Measurements from ENCODE around the gene PCGF3.
"Not testable (repeated sequence)": the region's sequence is repeated elsewhere in the genome, so short reads cannot be mapped to it uniquely, and the experiment has no call there.

The PCGF3 gene

DNA sequence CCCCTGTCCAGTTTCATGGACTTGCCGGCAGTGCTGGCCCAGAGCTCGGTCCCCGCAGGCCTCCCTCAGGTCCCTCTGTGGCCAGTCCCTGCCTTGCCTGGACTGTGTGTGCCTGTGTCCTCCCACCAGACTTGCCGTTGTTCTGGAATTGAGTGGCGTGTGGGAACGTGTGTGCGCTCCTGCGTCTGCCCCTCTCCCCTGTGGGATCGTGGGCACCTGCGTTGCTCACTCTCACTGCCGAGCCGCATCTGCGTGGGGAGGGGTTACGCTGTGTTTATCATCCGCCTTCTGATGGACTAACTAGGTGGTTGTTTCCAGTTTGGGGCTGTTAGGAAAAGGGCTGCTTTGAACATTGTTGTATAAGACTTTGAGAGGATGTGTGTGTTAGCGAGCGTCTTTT lies 21.2 kb downstream of the PCGF3 start:
- DNase-seq = no peak

- DNase-seq = no peak
Measured at GRCh38 chr4:727576-727975, 21.9 kb downstream of the PCGF3 start.

GRCh38 chr4:729336-730315 lies 24.0 kb downstream of the PCGF3 start:
- DNase-seq = no peak

DNA sequence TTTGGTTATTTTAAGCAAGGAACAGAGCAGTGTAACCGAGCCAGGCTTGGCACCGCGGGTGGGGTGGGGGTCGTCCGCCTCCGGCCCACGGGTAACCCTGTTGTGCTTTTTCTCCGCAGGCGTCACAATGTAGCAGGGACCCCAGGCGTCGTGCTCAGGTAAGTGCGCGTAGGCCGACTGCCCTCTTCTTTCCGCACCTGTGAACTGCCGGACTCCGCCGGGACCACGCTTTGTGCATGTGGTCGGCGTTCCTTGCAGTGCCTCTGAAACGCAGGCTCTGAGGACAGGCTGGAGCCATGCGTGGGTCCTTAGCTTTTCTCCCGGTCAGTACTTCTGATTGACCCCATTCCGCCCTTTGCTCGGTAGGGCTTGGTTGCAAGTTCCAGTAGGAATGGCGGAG lies 24.9 kb downstream of the PCGF3 start:
- no peak for DNase-seq

- not testable (repeated sequence) for DNase-seq
Measured at GRCh38 chr4:730946-731904, 25.6 kb downstream of the PCGF3 start.

DNA sequence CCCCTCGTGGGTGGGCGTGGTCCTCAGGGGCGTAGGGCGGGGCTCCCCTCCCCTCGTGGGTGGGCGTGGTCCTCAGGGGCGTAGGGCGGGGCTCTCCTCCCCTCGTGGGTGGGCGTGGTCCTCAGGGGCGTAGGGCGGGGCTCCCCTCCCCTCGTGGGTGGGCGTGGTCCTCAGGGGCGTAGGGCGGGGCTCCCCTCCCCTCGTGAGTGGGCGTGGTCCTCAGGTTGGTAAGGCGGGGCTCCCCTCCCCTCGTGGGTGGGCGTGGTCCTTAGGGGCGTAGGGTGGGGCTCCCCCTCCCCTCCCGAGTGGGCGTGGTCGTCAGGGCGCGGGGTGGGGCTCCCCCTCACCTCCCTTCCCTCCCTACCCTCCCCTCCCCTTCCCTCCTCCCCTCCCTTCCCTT lies 26.3 kb downstream of the PCGF3 start:
- DNase-seq = not testable (repeated sequence)

DNA sequence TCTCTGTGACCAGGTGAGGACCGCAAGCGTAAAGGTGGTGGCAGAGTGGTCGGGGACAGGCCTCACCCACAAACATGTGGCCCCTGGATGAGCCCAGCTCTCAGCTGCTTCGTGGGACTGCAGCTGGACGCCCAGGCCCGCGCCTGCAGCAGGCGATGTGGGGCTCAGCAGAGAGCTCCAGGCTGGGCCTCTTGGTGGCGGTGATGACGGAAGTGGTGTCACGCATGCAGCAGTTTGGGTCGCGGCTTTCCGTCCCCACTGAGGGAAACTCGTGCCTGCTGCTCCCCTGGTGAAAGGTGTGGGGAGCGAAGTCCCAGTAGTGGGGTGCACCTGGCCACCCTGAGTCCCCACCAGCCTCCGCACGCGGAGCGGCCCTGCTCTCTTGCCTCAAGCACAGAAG lies 26.9 kb downstream of the PCGF3 start:
- DNase-seq = no peak

- DNase-seq = no peak
Measured at GRCh38 chr4:732911-733630, 27.4 kb downstream of the PCGF3 start.

GRCh38 chr4:733631-733980 lies 28.0 kb downstream of the PCGF3 start:
- no peak for DNase-seq

GRCh38 chr4:734075-734474 lies 28.4 kb downstream of the PCGF3 start:
- no peak for DNase-seq

- DNase-seq = no peak
Measured at GRCh38 chr4:734951-735350, 29.3 kb downstream of the PCGF3 start.

- no peak for DNase-seq
Measured at GRCh38 chr4:735583-735982, 30.0 kb downstream of the PCGF3 start.

- DNase-seq = not testable (repeated sequence)
Measured at GRCh38 chr4:736561-736960, 30.9 kb downstream of the PCGF3 start.

GRCh38 chr4:738781-739280 lies 33.2 kb downstream of the PCGF3 start:
- DNase-seq = no peak

GRCh38 chr4:739569-739968 lies 33.9 kb downstream of the PCGF3 start:
- no peak for DNase-seq

- DNase-seq = no peak
Measured at GRCh38 chr4:740011-740410, 34.4 kb downstream of the PCGF3 start.

GRCh38 chr4:740656-741282 lies 35.1 kb downstream of the PCGF3 start:
- no peak for DNase-seq

DNA sequence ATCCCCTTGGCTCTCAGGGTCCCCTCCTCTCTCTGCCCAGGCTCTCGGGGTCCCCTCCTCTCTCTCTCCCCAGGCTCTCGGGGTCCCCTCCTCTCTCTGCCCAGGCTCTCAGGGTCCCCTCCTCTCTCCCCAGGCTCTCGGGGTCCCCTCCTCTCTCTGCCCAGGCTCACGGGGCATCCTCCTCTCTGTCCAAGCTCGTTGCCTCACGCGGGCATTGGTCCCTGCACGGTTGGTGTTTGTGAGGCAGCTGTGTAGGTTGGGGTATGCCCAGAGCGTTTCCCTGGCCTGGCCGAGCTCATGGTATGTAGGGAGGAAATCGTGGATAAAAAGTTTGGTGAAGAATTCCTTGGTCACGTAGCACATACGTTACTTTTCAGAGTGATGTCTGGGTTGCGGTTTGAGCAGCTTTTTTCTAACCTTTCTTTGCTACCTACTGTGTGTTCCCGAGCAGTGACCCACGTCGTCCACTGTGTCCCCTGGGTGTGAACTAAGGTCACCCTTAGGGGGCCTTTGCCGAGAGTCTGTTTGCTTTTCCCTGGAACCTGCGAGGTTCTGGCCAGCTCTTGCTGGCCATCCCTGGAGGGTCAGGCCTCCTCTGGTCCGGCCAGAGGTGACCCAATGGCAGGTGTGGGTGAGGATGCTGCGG lies 36.6 kb downstream of the PCGF3 start:
- DNase-seq = no peak

GRCh38 chr4:742742-743311 lies 37.2 kb downstream of the PCGF3 start:
- peak; percentile 73 to 77 for DNase-seq

- DNase-seq = no peak
Measured at GRCh38 chr4:743463-744211, 38.0 kb downstream of the PCGF3 start.
